ENCODE measurements around the gene RNF40.
"Not testable (repeated sequence)": the region's sequence is repeated elsewhere in the genome, so short reads cannot be mapped to it uniquely, and the experiment has no call there.

RNF40 gene

DNA sequence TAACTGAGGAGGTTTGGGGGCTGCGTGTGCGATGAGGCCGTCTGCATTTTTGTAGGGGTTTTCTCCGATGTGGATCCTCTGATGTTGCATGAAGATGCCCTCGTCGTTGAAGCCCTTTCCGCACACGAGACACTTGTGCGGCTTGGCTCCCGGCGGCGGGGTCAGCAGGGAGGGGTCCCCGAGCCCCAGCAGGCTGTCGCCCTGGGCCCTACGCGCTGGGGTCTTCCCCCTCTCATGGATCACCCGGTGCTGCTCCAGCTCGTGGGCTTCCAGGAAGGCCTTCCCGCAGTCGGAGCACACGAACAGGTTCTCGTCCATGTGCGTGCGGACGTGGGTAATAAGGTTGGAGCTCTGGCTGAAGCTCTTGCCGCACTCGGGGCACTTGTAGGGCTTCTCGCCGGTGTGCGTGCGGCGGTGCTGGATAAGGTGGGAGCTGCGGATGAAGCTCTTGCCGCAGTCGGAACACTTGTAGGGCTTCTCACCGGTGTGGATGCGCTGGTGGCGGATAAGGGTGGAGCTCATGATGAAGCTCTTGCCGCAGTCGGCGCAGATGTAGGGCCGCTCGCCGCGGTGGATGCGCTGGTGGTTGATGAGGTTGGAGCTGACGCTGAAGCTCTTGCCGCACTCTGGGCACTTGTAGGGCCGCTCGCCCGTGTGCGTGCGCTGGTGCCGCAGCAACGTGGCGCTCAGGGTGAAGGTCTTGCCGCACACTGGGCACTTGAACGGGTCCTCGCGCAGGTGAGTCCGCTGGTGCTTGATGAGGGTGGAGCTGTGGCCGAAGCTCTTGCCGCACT is 20.6 kb downstream of the RNF40 start:
- ATAC-seq = no peak
- DNase-seq = no peak

DNA sequence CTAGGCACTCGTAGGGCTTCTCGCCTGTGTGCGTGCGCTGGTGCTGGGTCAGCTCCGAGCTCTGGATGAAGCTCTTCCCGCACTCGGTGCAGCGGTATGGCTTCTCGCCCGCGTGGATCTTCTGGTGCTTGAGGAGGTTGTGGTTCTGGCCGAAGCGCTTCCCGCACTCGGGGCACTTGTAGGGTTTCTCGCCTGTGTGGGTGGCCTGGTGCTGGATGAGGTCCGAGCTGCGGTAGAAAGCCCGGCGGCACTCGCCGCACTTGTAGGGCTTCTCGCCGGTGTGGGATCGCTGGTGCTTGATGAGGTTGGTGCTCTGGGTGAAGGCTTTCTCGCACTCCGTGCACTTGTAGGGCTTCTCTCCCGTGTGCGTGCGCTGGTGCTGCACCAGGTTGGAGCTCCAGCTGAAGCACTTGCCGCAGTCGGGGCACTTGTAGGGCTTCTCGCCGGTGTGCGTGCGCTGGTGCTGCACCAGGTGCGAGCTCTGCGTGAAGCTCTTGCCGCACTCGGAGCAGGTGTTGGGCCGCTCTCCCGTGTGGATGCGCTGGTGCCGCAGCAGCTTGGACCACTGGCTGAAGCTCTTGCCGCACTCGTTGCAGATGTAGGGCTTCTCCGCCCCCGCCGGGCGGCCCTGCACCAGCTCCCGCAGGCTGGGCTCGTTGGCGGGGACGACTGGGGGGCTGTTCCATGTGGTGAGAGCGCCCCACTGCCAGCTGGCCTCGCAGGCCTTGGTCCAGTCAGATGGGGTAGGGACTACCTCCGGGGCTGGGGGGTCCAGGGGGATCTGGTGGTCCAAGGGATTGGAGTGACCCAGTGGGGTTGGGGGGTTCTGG is 21.4 kb downstream of the RNF40 start:
- no peak for DNase-seq
- no peak for ATAC-seq

DNA sequence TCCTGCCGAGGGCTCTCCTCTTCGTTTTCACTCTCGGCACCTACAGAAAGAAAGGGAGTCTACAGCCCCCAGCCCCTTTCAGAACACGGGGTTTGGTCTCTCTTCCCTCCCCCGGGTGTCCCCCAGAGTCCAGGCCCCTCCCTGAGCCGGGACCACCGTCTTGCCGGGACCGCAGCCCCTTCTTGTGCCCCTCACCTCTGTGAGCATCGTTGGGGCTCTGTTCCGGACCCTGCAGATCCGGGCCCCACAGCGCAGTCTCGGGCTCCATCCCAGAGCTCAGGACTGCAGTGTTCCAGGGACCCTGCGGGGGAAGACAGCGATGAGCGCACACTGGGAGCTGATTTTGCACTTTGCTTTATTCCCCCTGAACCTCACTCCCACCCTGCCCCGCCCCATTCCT is 22.1 kb downstream of the RNF40 start:
- DNase-seq = no peak
- no peak for ATAC-seq

DNA sequence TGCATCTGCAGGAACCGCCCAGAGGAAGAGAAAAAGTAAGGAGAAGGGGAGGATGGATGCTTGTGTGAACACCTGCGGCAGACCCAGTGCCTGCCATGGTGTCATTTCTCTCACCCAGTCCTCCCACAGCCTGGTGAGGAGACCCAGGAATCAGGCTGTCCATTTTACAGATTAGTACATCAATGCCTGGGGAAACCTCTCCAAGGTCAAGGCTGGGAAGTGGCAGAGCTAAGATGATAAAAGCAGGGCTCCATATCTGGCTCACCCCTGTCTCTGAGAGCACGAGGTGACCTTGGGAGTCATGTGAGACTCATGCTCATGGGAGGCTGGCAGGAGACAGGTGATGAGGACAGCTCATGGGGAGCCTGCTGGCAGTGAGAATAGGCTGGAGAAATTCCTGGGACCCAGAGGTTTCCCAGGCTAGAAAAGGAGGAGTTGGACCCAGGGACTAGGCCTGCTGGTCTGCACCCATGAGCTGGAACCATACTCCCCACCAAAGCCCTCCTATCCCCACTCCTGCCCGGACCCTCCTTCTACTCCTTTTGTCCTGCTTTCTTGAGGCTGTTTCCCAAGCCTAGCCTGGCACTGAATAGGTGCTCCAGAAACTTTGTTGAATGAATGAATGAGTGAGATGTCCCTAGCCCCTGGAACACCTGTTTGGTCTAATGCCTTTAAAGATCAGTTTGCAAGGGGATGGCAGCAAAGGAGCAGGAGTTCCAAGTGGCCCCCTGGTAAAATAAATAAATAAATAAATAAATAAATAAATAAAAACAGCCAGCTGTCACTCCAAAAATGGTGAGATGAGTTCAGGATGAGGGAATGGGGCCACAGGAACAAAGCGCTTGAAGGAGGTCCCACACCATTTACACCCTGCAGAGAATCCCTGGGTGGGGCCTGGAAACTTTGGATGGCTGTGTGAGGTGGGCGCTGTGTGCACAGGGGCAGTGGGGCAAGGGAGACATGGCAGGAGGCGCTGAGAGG is 23.3 kb downstream of the RNF40 start:
- ATAC-seq (no peak), DNase-seq (no peak)

DNA sequence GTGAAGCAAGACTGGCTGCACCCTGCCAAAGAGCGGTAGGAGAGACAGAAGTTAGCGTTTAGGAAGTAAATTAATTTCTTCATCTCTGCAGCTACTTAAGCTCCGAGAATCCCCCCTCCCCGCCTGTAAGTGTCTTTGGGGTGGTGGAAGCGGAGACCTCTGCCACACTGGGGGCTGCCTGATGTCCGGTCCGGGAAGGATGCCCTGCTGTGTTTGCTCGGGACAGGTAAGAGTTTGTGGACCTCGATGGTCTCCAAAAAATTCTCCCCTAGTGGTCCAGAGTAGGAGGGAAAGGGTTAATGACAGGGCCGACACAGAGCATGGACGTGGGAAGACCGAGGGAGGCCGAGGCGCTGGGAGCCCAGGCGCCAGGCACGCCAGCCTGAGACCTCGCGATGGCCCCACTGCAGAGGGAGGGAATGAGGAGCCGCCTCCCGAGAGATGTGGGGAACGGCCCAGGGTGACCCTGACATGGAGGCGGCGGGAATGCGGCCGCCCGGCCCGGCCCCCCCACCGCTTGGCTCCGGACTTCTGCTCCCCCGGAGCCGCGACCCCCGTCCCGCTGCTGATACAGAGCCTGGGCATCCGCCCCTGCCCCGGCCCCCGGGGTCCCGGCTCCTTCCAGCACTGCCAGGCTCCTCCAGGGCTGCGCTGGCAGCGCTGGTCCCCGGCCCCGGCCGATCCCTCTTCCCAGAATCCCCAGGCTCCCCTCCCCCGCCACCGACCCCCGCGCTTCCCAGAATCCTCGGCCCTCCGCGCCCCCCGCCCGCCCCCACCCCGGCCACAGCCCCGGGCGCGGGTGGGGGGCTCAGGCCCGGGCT is 24.2 kb downstream of the RNF40 start:
- peak; percentile 32 for DNase-seq

DNA sequence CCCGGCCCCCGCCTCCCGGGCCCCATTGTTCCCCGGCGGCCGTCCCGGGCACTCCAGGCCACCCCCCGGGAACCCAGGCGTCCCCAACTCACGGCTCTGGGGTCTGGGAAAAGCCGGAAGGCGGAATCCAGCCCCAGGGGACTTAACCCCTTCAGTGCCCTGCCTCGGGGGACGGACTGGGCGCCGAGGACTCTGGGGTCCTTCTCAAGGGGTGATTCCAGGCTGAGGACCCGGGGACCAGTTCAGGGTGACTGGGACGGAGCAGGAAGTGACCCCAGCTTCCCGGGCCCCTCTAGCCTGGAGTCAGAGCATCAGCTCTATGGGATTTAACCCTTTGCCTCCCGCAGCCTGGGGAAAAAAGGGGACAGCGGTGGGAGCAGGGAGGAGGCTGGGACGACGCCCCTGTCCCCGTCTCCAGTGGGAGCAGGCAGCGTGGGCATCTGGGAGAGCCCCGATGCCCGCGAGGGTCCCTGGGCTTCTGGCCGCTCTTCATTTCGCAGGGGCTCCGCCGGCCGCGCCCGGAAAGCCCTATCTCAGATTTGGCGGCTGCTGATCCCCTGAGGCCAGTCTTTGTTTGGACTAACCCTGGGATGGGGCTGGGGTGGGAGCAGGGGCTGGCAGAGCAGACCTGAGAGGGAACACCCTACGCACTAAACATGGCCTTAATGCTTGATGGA is 25.0 kb downstream of the RNF40 start, which contains the start of gene ZNF629:
TSS of gene ZNF629 (minus strand) at position 270 of the 677 bp plus-strand sequence. CDS start 2,723 bp downstream, outside the sequence.
- no peak for ATAC-seq
- DNase-seq = peak; percentile 32

More for the DNA sequence above, 24.2 kb downstream of the RNF40 start:
- ATAC-seq = peak; percentile 50

DNA sequence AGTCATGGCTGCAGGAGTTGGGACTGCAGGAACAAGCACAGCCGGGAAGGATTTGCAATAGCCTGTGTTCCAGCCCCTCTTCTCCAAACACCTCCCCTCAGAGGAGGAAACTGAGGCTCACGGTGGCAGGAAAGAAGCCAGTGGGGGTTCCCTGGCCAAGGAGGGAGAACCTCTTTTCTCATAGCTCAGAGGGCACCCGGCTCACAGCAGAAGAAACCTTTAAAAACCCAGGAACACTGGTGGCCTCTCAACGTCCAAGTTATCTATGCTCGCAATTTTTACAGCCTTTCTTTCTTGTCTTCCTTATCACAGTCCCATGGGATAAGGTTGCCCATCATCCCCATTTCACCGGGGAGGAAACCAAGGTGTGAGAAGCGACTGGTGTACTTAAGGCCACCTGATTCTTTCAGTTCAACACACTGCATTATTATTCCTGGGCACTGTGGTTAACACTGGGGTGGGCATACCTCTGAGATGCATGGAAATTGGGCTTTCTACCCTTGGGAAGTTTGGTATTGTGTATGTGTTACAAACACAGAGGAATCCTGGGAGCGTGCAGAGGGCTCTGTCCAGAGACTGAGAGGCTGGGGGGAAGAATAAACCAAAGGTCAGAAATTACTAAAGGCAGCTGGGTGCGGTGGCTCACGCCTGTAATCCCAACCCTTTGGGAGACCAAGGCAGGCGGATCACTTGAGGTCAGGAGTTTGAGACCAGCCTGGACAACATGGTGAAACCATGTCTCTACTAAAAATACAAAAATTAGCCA is 25.7 kb downstream of the RNF40 start:
- DNase-seq (no peak), ATAC-seq (no peak)

DNA sequence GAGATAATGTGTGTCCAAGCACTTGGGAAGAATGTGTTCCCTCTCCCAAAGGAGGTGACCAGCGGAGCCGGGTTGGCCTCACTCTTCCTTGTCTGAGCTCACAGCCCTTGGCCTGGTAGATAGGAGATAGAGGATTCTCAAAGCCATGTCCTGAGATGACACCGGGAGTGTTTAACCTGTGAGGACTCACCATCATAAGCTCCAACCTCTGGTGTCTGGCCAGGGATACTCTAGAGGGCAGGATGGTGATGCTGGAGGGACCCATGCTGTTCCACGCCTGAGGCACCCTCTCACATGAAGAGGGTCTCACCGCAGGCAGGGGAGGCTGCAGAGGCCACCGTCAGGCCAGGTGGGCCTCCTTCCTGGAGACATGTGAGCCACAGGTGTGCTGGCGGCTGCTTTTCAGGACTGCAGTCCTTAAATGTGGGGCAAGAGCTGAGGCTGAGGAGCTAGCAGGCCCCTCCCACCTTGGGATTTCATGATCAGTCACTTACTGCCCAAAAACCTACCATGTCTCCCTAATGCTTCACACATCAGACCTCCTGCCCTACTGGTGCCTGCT is 31.5 kb downstream of the RNF40 start:
- ATAC-seq = no peak

DNA sequence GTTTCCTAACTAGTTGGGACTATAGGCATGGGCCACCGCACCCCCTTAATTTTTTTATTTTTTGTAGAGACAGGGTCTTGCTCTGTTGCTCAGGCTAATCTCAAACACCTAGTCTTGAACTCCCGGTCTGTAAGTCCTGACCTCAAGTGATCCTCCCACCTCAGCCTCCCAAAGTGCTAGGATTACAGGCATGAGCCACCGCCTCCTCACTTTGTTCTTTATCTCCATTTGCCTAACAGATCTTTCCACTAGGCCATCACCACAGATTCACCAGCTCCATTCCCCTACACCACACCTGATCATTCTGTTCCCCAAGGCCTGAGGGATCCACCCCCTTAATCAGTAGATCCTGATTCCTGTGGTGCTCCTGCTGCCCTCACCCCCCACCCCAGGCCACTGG is 32.5 kb downstream of the RNF40 start:
- ATAC-seq = no peak
- no peak for DNase-seq

More for the DNA sequence above, 31.5 kb downstream of the RNF40 start:
- DNase-seq = no peak

DNA sequence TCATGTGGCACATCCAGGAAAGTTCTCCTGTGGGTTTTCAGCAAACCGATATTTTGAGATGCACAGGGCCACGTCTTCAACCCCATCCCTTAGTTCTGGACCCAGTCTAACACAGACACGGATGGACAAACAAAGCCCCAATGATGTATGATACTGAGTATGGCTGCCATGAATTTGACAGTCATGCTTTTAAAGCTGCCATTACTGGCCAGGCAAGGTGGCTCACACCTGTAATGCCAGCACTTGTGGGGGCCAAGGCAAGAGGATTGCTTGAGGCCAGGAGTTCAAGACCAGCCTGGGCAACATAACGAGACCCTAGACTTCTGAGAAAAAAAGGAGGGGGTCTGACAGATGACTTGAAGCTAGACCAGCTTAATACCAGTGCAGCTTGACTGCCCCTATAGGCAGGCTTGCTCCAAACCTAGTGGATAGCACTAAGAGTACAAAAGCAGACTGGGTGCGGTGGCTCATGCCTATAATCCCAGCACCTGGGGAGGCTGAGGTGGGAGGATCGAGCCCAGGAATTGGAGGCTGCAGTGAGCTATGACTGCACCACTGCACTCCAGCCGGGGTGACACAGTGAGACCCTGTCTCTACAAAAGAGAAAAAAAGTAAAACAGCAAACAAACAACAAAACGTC is 35.7 kb downstream of the RNF40 start:
- ATAC-seq (no peak), DNase-seq (no peak)

DNA sequence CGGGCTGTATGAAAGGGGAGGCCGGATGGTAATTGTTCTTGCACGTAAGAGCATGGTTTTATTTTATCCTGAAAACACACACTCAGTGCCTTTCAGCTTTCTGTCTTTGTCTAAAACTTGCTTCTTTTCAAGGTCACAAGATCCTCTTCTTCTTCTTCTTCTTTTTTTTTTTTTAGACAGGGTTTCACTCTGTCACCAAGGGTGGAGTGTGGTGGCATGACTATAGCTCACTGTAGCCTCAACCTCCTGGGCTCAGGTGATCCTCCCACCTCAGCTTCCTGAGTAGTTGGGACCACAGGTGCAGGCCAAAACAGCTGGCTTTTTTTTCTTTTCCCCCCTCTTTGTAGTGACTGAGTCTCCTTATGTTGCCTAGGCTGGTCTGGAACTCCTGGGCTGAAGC is 40.8 kb downstream of the RNF40 start:
- ATAC-seq (no peak), DNase-seq (no peak)

DNA sequence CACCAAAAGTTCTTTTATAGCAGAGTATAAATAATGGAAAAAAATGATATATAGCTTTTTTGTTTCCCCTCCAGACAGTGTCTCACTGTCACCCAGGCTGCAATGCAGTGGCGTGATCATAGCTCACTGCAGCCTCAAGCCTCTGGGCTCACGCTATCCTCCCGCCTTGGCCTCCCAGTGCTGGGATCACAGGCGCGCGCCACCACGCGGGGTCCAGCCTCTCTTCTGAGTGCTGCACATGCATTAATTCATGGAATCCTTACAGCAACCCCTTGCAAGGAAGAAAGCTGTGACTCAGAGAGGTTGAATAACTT is 42.9 kb downstream of the RNF40 start:
- DNase-seq (peak; percentile 41), ATAC-seq (peak; percentile 33)

DNA sequence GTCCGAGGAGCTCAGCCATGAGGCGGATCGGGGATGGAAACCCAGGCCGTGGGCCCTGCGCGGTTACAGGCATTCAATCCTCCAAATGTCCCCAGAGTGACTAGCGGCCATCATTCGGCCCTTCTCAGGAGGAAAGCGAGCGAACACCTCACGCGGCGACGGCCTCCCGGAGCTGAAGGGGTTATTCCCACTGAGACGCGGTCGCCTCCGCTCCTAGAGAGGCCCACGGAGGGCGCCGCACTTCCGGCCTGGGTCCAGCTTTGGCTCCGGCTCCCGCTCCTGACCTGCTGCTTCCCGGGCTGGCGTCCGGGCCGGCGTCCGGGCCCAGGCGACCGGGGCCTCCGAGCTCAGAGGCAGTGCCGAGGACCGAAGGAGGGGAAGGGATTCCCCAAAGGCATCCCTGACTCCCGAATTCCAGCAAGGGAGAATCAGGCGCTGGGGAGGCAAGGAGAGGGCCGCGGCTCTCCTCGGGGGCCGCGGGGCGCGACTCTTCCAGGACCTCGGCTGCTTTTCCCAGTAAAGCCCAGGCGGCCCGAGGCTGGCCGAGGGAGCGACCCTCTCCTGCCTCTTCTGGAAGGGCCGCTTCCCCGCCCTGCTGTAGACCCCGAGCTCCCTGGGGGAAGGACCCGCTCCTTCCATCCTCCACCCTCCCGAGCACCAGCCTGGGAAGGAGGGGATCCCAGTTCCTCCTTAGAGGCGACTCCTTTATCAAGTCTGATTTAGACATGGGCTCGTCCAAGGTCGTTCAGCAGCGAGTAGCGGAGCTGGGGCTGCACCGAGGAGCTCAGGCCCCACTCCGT is 43.4 kb downstream of the RNF40 start:
- ATAC-seq = peak; percentile 70
- peak; percentile 60 for DNase-seq

DNA sequence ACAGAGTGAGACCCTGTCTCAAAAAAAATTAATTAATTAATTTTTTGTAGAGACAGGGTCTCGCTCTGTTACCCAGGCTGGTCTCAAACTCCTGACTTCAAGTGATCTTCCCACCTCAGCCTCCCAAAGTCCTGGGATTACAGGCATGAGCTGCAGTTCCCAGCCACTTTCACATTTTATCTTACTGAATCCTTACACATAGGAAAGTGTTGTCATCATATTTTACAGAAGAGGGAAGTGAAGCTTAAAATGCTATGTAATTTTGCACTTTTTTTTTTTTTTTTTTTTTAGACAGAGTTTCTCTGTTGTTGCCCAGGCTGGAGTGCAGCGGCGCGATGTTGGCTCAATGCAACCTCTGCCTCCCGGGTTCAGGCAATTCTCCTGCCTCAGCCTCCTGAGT is 46.0 kb downstream of the RNF40 start:
- DNase-seq (no peak), ATAC-seq (no peak)

DNA sequence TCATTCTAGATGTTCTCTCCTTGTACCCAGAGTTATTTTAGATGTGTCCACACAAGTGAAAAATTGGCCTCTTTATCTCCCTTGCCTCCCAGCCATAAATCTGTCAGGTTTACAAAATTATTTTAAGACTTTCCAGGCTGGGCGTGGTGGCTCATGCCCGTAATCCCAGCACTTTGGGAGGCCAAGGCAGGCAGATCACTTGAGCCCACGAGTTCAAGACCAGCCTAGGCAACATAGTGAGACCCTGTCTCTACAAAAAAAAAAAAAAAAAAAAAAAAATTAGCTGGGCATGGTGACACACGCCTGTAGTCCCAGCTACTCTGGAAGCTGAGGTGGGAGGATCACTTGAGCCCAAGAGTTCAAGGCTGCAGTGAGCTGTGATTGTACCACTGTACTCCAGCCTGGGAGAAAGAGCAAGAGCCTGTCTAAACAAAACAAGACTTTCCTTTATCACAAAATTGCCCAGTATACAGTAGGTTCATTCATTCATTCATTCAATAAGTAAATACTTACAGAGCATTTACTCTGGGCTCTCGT is 46.8 kb downstream of the RNF40 start:
- DNase-seq, ATAC-seq: not testable (repeated sequence)

DNA sequence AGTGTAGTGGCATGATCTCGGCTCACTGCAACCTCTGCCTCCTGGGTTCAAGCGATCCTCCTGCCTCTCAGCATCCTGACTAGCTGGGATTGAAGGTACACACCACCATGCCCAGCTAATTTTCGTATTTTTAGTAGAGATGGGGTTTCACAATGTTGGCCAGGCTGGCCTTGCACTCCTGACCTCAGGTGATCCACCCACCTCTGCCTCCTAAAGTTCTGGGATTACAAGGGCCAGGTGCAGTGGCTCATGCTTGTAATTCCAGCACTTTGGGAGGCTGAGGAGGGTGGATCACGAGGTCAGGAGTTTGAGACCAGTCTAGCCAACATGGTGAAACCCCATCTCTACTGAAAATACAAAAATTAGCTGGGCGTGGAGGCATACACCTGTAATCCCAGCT is 47.6 kb downstream of the RNF40 start:
- not testable (repeated sequence) for DNase-seq, ATAC-seq

DNA sequence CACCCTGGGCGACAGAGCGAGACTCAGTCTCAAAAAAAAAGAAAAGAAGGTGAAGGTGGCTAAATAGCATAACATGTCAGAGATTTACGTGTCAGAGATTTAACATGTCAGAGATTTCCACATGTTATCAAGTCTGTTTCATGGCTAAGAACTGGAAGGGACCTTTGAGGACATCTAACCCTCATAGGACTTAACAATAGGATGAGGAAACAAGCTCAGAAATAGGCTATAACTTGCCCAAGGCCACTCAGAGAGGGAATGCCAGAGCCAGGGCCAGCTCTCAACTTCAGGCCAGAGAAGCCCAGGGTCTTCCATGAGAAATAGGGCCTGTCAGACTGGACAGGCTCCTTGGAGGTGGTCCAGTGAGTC is 51.7 kb downstream of the RNF40 start:
- ATAC-seq (peak; percentile 0), DNase-seq (no peak)

DNA sequence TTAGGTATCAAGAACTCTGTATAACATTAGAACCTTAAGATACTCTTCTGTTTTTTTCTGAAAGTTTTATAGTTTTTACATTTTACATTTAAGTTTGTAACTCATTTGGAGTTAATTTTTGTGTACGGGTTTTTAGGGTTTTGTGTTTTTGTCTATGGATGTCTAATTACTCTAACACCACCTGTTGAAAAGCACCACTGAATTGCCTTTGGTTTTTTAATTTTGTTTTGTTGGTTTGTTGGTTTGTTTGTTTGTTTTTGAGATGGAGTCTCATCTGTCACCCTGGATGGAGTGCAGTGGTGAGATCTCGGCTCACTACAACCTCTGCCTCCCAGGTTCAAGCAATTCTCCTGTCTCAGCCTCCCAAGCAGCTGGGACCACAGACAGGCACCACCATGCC is 54.6 kb downstream of the RNF40 start:
- no peak for DNase-seq
- ATAC-seq = no peak
